ENCODE measurements around the gene ITGAE.
"Not testable (repeated sequence)": the region's sequence is repeated elsewhere in the genome, so short reads cannot be mapped to it uniquely, and the experiment has no call there.

Gene ITGAE

DNA sequence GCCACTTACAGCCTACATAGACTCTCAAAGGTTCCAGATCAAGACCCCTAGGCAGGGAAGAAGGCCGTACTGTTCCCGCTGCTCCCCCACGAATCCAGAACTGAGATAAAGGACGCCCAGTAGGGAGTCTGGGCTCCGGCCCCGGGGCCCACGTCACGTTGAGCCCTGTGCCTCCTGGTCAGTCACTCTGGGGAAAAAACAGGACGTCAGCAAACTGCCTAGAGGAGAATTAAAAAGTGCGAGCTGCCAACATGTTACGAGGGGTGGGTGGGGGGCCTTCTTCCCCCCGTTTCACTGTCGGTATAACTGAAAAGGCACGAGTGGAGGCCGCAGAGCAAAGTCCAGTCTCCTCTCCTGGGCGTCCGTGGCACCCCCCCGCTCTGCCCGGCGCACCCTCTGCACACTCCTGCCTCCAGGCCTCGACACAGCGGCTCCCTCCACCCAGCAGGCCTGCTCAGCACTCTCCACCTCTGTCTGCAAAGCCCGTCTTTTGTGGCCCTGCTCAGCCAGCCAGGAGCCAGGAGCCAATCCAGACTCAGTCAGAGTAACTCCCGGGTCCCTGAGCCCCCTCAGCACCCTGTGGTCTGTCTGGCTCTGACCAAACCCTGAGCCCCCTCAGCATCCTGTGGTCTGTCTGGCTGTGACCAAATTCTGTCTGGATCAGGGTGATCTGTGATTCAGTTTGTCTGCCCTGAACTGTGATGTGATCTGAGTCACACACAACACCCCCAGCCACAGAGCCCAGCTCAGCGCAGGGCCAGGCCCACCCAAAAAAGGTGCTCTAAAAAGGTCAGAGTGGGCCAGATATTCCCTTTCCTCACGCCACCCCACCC is 6.2 kb downstream of the ITGAE start:
- DNase-seq (ENCODE audit: low read depth): no peak

DNA sequence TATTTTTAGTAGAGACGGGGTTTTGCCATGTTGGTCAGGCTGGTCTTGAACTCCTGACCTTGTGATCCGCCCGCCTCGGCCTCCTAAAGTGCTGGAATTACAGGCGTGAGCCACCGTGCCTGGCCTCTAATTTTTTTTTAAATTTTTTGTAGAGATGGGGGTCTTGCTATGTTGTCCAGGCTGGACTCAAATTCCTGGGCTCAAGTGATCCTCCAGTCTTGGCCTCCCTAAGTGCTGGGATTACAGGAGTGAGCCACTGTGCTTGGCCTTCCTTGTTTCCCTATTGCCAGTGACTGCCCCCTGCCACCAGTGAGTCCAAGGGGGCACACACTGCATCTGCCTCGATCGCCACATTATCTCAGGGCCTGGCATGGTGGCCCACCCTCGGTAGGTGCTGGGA is 6.8 kb downstream of the ITGAE start:
- not testable (repeated sequence) for DNase-seq (ENCODE audit: low read depth)

DNA sequence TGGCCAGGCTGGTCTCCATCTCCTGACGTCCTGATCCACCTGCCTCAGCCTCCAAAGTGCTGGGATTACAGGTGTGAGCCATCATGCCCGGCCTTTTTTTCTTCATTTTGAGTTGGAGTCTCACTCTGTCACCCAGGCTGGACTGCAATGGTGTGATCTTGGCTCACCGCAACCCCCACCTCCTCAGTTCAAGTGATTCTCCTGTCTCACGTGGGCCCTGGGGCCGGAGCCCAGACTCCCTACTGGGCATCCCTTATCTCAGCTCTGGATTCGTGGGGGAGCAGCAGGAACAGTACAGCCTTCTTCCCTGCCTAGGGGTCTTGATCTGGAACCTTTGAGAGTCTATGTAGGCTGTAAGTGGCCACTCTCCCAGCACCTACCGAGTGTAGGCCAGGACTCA is 7.7 kb downstream of the ITGAE start:
- DNase-seq (ENCODE audit: low read depth): not testable (repeated sequence)

DNA sequence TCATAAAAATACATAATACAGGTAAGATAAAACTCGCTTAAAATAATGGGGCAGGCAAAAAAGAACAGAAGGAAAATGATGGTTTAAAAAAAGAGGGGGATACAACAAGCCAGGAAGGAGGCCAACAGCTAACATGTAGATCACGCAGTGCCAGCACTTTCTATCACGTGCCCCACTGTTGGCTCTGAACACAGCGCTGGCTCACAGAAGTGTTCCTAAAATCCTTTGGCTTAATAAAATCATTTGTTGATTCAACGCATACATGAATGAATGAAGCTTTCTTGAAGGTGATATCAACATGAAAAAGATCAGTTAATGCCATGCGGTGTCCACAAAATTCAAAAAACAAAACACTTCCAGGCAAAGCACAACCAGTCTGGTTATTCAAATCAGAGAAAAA is 8.5 kb downstream of the ITGAE start:
- DNase-seq (ENCODE audit: low read depth): no peak

DNA sequence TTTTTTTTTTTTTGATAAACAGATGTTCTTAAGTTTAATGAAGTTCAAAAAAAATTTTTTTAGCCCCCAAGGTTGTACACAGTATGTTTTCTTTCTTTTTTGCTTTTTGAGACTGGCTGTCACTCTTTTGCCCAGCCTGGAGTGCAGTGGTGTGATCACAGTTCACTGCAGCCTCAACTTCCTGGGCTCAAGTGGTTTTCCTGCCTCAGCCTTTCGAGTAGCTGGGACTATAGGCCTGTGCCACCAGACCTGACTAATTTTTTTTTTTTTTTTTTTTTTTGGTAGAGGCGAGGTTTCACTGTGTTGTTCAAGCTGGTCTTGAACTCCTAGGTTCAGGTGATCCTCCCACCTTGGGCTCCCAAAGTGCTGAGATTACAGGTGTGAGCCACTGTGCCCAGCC is 12.8 kb downstream of the ITGAE start:
- no peak for DNase-seq (ENCODE audit: low read depth)

DNA sequence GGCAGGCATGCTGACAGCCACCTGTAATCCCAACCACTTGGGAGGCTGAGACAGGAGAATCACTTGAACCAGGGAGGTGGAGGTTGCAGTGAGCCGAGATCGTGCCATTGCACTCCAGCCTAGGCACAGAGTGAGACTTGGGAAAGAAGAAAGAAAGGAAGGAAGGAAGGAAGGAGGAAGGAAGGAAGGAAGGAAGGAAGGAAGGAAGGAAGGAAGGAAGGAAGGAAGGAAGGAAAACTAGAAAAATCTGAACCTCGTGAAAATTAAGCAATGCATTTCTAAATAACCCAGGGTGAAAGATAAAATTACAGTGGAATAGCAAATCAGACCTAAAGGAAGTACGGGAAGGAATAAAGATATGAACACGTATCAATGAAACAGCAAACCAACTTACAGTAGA is 15.7 kb downstream of the ITGAE start:
- DNase-seq (ENCODE audit: low read depth): not testable (repeated sequence)

DNA sequence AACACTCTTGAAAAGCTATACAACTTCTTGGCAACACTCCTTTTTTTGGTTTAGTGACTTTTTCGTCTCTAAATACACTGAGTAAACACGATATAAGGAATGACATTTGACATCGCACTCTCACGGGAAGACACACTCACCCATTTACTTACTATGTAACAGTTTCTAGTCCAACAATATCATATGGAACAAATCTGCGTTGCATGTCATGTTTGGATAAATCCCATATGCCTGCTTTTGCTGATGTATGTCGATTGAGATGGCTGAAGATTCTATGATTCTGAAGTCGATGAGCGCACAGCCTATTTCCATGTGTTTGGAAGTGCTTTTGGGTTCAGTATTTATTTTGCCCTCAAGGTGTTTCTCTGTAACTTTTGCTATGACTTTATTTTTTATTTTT is 18.2 kb downstream of the ITGAE start:
- no peak for DNase-seq (ENCODE audit: low read depth)

DNA sequence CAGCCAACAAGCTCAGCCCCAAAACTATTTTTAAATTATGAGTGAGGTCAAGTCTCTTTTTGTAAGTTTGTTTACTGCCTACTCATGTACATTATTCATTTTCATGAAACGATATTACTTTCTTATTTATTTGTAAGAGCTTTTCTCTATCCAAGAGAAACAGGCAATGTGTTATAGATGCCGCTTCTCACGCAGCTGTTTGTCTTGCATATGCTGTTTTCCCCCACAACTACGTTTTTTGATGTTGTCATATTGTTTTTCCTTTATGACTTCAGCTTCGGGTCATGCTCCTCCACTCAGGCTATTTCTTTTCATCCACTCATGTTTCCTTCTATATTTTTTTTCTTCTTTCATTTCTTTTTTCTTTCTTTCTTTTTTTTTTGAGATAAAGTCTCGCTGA is 20.0 kb downstream of the ITGAE start:
- DNase-seq (ENCODE audit: low read depth): no peak

DNA sequence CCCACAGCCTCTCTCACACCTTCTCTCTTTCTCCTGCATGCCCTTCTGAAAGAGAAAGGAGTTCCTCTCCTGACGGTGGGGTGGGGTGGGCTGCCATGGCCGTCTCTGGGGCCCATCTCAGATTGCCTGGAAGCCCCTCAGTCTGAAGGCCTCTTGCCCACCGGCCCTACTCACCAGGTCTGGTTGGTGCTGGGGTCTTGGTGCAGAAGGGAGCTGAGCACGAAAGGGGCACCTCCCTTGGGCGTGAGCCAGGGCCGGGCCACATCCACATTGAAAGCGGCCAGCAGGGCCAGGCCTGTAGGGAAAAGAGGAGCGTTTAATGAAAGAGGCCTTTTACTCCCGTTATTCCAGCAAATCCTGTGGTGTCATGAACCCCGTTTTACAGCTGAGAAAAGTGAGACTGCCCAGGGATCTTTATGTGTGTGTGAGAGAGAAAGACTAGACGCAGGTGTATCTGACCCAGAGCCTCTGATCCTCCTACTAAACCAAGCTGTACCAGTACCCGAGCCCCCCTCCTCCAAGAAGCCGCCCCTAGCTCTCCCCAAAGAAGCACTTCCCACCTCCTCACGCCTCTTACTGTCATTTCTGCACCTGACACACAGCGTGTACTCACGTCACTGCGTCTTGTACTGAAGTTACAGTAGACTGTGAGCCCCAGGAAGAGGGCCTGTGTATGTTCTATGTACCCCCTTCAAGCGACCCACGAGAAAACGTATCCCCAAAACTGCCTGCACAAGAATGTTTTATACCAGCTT is 23.4 kb downstream of the ITGAE start:
- no peak for DNase-seq (ENCODE audit: low read depth)

DNA sequence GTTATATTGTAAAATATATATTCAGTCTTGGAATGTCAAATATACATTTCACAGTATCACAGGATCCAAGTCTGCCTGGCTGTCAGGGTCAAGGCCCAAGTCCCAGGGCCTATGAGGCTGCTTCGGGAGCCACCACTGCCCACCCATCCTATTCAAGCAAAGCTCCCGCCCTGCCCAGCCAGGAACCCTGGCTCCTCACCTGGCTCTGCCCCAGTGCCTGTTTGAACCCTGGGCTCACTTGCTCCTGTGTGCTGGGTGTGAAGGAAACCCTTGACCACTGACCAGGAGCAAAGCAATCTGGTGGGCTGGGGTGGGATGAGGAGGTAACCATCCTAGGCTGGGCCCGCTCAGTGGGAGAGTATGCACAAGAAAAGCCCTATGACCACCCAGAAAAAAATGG is 27.0 kb downstream of the ITGAE start:
- DNase-seq (ENCODE audit: low read depth): no peak

DNA sequence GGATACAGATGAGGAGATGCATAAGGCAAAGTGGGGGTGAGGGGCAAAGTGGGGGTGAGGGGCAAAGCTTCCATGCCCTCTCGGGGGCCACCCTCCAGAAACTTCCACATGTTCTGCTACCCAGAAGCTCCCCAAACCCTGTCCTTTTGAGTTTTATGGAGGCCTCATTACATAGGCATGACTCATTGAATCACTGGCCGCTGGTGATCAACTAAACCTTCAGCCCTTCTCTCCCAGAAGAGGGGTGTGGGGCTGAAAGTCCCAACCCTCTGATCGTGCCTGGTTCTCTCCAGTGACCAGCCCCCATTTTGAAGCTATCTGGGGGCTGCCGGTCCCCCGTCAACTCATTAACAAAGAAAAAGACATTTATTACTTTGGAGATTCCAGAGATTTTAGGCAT is 27.5 kb downstream of the ITGAE start:
- no peak for DNase-seq (ENCODE audit: low read depth)

DNA sequence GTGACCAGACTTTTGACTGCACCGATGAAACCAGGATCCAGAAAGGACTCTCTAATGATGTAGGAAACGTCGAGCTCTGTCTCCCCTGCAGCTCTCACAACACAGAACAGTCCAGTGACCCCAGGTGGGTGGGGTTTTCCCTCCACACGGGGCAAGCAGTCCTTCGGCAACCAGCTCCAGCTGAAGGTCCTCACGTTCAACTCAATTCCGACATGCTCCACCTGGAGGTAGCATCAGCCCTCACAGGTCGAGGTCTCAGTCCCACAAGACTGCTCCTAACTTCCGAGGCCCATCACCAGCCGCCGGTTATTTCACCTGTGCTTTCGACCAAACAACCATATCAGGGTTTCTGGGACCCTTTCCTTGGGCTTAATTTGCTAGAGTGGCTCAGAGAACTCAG is 28.2 kb downstream of the ITGAE start:
- no peak for DNase-seq (ENCODE audit: low read depth)

DNA sequence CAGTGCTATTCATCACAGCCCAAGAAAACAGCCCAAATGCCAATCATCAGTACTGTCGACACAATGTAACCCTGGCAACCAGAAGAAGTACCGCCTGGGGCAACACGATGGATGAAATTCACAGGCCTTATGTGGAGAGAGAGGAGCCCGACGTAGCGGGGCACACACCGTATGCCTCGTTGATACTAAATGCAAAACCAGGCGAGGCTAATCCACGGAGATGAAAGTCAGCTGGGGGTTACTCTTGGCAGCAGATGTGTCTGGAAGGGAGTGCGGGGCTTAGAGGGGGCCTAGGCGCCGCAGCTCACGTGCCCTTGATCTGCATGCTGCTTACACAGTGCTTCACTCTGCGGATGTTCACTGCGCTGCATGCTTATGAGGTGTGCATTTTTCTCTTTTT is 29.8 kb downstream of the ITGAE start:
- no peak for DNase-seq (ENCODE audit: low read depth)

DNA sequence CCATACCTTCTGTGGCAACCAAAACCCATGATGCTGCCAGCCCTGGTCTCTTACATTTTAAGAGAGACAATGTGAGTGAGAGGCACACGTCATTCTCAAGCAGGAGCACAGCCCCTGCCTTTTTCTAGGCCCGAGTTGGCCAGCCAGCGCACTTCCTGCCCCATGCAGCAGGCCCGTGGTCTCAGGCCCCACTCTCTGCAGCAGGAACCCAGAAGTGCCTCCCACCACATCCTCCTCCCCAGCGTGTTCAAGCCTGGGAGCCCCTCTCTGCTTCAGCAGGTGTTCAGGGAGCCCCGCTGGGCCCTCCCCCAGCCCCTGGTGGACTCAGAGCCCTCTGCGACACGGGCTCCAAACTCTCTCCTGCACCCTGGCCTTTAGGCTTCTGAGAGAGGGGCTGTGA is 30.5 kb downstream of the ITGAE start:
- DNase-seq (ENCODE audit: low read depth): no peak

DNA sequence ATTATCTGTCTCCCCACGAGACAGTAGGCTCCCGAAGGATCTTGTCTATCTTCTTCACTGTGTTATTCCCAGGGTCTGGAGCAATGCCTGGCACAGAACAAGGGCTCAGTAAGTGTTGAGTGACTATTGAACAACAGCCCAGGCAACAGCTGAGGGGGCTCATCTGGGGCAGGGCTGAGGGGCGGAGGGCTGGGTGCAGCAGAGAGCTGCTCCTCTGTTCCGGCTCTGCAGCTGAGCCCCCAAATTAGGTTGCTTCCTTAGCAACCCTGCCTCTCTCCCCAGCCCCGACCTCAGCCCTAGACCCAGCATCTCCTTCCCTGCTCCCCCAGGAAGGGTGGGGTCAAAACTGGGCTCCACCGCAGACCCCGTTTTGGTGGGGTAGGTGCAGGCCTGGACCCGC is 32.2 kb downstream of the ITGAE start:
- no peak for DNase-seq (ENCODE audit: low read depth)

DNA sequence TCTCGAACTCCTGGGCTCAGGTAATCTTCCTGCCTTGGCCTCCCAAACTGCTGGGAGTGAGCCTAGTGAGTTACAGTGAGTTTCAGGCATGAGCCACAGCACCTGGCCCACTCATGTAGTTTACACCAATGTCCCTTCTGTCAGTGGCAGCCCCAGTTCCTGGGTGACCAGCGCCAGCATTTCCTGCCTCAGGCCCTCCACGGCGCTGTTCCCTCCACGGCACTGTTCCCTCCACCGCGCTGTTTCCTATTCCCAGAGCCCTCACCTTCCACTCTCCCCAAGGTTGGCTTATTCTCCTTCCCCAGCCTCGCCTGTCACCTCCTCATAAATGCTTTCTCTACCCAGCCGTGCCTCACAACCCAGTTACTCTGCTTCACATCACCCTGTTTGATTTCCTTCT is 32.6 kb downstream of the ITGAE start:
- DNase-seq (ENCODE audit: low read depth): no peak

DNA sequence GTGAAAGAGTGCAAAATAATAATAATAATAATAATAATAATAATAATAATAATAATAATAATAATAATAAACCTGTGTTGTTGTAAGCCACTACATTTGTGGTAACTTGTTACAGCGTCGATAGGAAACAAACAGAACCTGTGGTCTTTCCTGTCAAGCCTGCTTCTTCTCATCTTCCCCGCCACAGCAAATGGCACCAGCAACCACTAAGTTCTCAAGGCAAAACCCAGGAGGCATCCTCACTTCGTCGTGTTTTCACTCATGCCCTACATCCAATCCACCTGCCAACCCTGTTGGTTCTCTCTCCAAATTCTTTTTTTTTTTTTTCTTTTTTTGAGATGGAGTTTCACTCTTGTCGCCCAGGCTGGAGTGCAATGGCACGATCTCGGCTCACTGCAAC is 34.2 kb downstream of the ITGAE start:
- no peak for DNase-seq (ENCODE audit: low read depth)

DNA sequence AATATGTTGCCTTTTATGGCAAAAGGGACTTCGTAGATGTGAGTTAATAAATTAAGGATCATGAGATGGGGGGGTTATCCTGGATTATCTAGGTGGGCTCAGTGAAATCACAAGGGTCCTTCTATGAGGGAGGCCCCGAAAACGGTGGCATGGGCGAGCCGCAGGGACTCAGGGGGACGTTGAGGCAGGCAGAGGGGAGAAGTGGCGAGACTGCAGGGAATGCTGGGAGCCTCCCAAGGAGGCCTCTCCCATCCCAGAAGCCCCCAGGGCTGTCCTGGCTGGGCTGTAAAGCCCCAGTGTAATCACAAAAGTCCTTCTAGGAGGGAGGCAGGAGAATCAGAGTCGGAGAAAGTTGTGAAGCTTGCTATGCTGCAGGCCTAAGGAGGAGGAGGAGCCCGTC is 35.0 kb downstream of the ITGAE start:
- DNase-seq (ENCODE audit: low read depth): no peak

DNA sequence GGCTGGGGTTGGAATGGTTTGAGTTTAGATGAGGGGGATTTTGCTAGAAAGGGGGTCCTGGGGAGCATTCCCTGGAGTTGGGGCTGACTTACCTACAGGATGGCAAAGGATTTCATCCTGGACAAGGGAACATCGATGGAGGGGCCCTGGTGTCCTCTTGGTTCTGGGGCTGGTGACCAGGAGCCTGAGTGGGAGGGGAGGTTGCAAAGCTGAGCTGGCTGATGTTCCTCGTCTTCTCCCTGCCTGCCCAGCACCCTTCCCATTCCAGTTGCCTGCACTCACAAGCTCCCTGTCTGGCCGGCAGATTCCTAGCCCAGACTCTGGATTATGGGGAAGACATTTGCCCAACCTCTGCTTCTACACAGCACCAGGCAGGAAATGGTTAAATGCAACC is 37.2 kb downstream of the ITGAE start:
- no peak for DNase-seq (ENCODE audit: low read depth)

DNA sequence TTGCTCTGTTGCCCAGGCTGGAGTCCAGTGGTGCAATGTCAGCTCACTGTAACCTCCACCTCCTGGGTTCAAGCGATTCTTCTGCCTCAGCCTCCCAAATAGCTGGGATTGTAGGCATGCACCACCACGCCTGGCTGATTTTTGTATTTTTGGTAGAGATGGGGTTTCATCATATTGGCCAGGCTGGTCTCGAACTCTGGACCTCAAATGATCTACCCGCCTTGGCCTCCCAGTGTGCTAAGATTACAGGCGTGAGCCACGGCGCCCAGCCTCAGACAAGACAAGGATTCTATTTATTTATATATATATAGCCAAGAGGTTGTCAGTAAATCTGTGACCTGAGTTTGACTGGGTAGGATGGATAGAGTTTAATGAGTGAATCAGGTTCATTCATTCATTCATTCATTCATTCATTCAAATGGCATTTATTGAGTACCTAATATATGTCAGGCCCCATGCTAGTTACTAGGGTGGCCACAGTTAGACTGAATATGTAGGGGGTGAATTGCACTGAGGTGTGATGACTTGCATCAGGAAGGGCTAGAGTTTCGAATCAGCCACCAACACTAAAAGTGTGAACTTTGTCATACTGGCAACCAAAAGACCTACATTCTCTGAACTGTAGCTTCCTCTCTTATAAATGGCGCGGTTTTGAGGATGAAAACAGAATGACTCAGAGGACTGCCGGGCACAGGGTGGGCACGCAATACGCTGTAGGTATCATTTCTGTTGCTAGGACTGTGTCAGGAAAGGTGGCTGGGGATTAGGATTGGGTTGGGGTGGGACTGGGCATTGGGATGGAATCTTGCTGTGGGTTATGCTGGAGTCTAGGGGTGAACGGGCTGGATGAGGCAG is 37.8 kb downstream of the ITGAE start:
- no peak for DNase-seq (ENCODE audit: low read depth)

DNA sequence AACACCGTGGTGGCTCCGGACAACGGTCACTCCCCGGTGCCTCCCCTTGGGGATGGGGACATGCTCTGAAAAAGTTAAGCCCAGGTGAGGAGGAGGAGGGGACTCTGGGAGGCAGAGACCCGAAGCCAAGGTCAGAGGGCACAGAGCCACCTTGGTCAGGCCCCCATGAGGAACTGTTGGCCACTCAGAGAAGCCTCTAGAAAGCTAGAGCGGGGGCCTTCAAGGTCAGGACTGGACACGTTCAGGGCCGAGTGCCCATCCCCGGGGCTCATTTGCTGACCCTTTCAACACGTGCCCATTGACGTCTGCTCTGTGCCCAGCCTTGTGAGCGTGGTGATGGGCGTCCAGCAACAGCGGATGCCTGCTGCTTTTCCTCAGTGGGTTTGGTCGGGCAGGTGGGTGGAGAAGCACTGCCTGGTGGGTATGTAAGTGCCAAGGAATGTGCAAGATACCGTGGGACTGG is 39.0 kb downstream of the ITGAE start:
- DNase-seq (ENCODE audit: low read depth): no peak

DNA sequence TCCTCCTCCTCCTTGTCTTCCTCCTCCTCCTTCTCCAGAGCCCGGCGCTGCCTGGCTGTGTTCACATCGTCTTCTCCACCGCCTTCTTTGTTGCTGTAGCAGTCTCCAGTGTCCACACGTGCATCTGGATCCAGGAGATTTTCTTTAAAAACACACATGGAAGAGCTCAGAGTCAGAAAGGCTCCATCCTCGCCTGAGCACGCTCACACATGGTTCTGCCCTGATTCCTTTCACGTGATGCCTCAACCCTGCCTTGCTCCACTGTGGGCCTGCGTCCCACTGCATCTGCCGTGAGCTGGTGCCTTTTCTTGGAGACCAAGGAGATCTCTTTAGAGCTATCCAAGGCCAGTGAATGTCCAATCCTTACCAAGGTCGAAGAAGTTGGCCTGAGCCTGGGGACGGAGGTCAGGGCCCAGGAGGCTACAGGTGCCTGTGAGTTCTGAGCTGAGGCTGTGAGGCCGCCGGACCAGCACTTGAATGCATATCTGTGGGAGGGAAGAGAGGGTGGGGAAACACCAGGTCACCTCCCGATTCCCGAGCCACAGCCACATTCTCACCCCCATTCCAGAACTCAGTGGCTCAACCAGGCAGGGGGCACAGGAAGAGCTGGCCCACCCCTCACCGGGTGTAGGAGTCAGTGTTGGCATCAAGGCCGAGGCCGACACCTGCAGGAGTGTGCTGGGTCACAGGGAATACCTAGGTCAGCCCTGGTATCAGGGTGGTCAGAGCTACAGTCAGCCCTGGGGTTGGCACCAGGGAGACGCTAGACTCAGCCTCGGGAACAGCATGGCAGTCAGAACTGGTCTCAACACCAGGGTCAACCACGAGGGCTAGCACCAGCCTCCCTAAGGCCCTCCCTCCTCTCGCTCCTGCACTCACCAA is 39.7 kb downstream of the ITGAE start:
- DNase-seq (ENCODE audit: low read depth): no peak

All from activated T-helper 1 cell treated with Interleukin-2 at 50 U/mL for 16 hours (primary cell).